M059J (cell line): ENCODE data around the gene SRXN1. TPM values are rescaled to one million over a fixed set of nuclear protein-coding genes. Genes with fewer than 3 reads are reported as not detected.

Experiments
- DNase-seq: peaks from one replicate; pipeline ENCODE4 v3.0.0-alpha.2; 2012; ENCODE audit warnings: low read depth
- total RNA-seq: library from RNA; depleted of rRNA; stranded (reverse); fragments of >200 nt; shearing (Covaris generic); gene quantifications from 2 replicates; pipeline ENCODE4 v1.2.3, GENCODE V29; 2014; rRNA removed

SRXN1 gene
- total RNA-seq, 1 experiment from 2014 or later = 53.7 TPM

GRCh38 chr20:607476-607875 lies 45.5 kb downstream of the SRXN1 start:
- DNase-seq = no peak

GRCh38 chr20:605237-605636 lies 47.8 kb downstream of the SRXN1 start:
- DNase-seq = peak; percentile 53

GRCh38 chr20:603116-603640 lies 49.8 kb downstream of the SRXN1 start:
- DNase-seq = no peak

GRCh38 chr20:602111-602970 lies 50.7 kb downstream of the SRXN1 start:
- DNase-seq = no peak

- DNase-seq = no peak
Measured at GRCh38 chr20:600736-601135, 52.3 kb downstream of the SRXN1 start.

GRCh38 chr20:600141-600540 lies 52.9 kb downstream of the SRXN1 start:
- DNase-seq = no peak

- no peak for DNase-seq
Measured at GRCh38 chr20:598133-598850, 54.7 kb downstream of the SRXN1 start.

- DNase-seq = no peak
Measured at GRCh38 chr20:597560-597959, 55.4 kb downstream of the SRXN1 start.

Other genes starting within 250 kb of the SRXN1 start
- gene RBCK1, start 244.9 kb downstream of the SRXN1 start, total RNA-seq = 132 and 155 TPM in 2 replicates
- gene TBC1D20, start 190.7 kb downstream of the SRXN1 start, total RNA-seq = 42.4 and 53.2 TPM in 2 replicates
- 146 and 269 TPM in 2 replicates for gene CSNK2A1, start 109.4 kb downstream of the SRXN1 start, total RNA-seq
- not detected in 2 replicates for gene TCF15, start 42.9 kb downstream of the SRXN1 start, total RNA-seq
- gene SCRT2, start 22.6 kb upstream of the SRXN1 start, total RNA-seq = not detected in 2 replicates
- gene SLC52A3, start 115.3 kb upstream of the SRXN1 start, total RNA-seq = 0.57 and 1.3 TPM in 2 replicates
- gene FAM110A, start 180.5 kb upstream of the SRXN1 start, total RNA-seq = 9.5 and 10.1 TPM in 2 replicates